Non-pigmented ciliary epithelial cell (primary cell): ENCODE measurements around the gene NUF2.

ENCODE experiments used
- DNase-seq: peaks from one replicate; pipeline ENCODE4 v3.0.0-alpha.2; 2010; ENCODE audit warnings: low read depth

The NUF2 gene

DNA sequence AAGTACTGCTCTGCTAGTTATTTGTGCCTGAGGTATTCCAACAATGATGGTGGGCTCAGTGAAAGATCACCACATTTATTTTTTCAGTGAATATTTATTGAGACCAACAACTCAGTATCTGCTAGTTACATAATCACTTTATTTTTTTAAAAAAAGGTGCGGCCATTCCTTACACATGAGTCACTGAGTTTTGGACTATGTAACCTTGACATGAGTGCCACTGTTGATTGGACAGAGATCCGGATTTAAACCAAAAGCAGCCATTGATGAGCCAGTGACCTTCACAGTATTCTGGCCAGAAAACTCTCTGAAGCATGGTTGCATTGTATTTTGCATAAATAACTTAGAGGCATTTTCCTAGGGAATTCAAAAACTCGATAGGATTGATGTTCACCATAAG, 79.5 kb downstream of the NUF2 start:
- no peak for DNase-seq
